ENCODE measurements around the gene TNNI2. TPM values are rescaled to one million over a fixed set of nuclear protein-coding genes. Genes with fewer than 3 reads are reported as not detected.

The TNNI2 gene
- total RNA-seq, 2 donors from 2014 or later = 1.0 to 1.3 TPM

GRCh38 chr11:1819074-1819473 lies 19.7 kb upstream of the TNNI2 start:
- peak; percentile 40 for DNase-seq (ENCODE audit: low spot score)
- intact Hi-C loops (cut with DNase I) = no loop called here

- DNase-seq (ENCODE audit: low spot score) = peak; percentile 50
- intact Hi-C loops (cut with DNase I) = no loop called here
Measured at GRCh38 chr11:1820463-1821325, 18.1 kb upstream of the TNNI2 start.

GRCh38 chr11:1821562-1821961 lies 17.2 kb upstream of the TNNI2 start:
- intact Hi-C loops (cut with DNase I) = no loop called here
- no peak for DNase-seq (ENCODE audit: low spot score)

GRCh38 chr11:1822648-1823375 lies 16.0 kb upstream of the TNNI2 start:
- peak; percentile 62 for DNase-seq (ENCODE audit: low spot score)
- intact Hi-C loops (cut with DNase I) = no loop called here

- DNase-seq (ENCODE audit: low spot score) = no peak
- intact Hi-C loops (cut with DNase I) = no loop called here
Measured at GRCh38 chr11:1823376-1824220, 15.2 kb upstream of the TNNI2 start.

GRCh38 chr11:1824221-1825038 lies 14.4 kb upstream of the TNNI2 start:
- intact Hi-C loops (cut with DNase I) = loop anchor here in 1 of 2 donors (5.0 kb wide), 1 partner anchor 1007 kb away; the partner anchor contains the start of gene PNPLA2
- no peak for DNase-seq (ENCODE audit: low spot score)

GRCh38 chr11:1825039-1825740 lies 13.6 kb upstream of the TNNI2 start:
- peak; percentile 86 for DNase-seq (ENCODE audit: low spot score)
- intact Hi-C loops (cut with DNase I) = loop anchor here in 1 of 2 donors (5.0 kb wide), 1 partner anchor 1008 kb away; the partner anchor contains the start of gene PNPLA2

GRCh38 chr11:1825785-1826451 lies 12.9 kb upstream of the TNNI2 start:
- DNase-seq (ENCODE audit: low spot score) = peak; percentile 78
- intact Hi-C loops (cut with DNase I) = loop anchor here in 1 of 2 donors (5.0 kb wide), 1 partner anchor 1009 kb away; the partner anchor contains the start of gene PNPLA2

- intact Hi-C loops (cut with DNase I) = loop anchor here in 1 of 2 donors (5.0 kb wide), 1 partner anchor 1009 kb away; the partner anchor contains the start of gene PNPLA2
- peak; percentile 92 for DNase-seq (ENCODE audit: low spot score)
Measured at GRCh38 chr11:1826552-1827094, 12.2 kb upstream of the TNNI2 start.

- peak; percentile 84 for DNase-seq (ENCODE audit: low spot score)
- intact Hi-C loops (cut with DNase I) = loop anchor here in 1 of 2 donors (5.0 kb wide), 1 partner anchor 1010 kb away; the partner anchor contains the start of gene PNPLA2
Measured at GRCh38 chr11:1827095-1827813, 11.5 kb upstream of the TNNI2 start.

- intact Hi-C loops (cut with DNase I) = loop anchor here in 1 of 2 donors (5.0 kb wide), 1 partner anchor 1011 kb away; the partner anchor contains the start of gene PNPLA2
- peak; percentile 68 for DNase-seq (ENCODE audit: low spot score)
Measured at GRCh38 chr11:1827931-1828330, 10.8 kb upstream of the TNNI2 start.

- intact Hi-C loops (cut with DNase I) = loop anchor here in 1 of 2 donors (5.0 kb wide), 1 partner anchor 1011 kb away; the partner anchor contains the start of gene PNPLA2
- DNase-seq (ENCODE audit: low spot score) = peak; percentile 44
Measured at GRCh38 chr11:1828542-1828941, 10.2 kb upstream of the TNNI2 start.

GRCh38 chr11:1829039-1829820 lies 9.6 kb upstream of the TNNI2 start:
- intact Hi-C loops (cut with DNase I) = loop anchor here in 1 of 2 donors (5.0 kb wide), 1 partner anchor 1012 kb away; the partner anchor contains the start of gene PNPLA2
- DNase-seq (ENCODE audit: low spot score) = peak; percentile 74

- intact Hi-C loops (cut with DNase I) = no loop called here
- no peak for DNase-seq (ENCODE audit: low spot score)
Measured at GRCh38 chr11:1830004-1830321, 8.8 kb upstream of the TNNI2 start.
